Measurements from ENCODE around the gene MTA3.

DNA sequence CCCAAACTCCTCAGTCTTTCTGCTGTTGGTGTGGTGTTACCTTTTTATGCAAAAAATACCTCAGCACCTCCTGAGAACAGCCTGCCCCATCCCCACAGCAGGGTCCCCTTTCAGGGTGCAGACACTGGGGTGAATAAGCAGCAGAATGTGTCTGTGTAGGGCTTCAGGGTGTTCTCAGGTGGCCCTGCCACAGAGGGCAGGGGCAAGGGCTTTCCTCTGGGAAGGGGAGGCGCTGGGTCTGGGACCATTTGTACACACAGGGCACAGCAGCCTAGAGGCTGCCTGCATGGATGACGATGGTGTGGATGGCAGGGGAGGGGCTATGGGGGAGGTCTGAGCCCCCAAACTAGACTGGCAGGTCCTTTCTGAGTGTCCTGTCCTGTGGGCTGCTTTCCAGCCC lies 221.3 kb downstream of the MTA3 start:
- TF ChIP-seq, protein P1, sequence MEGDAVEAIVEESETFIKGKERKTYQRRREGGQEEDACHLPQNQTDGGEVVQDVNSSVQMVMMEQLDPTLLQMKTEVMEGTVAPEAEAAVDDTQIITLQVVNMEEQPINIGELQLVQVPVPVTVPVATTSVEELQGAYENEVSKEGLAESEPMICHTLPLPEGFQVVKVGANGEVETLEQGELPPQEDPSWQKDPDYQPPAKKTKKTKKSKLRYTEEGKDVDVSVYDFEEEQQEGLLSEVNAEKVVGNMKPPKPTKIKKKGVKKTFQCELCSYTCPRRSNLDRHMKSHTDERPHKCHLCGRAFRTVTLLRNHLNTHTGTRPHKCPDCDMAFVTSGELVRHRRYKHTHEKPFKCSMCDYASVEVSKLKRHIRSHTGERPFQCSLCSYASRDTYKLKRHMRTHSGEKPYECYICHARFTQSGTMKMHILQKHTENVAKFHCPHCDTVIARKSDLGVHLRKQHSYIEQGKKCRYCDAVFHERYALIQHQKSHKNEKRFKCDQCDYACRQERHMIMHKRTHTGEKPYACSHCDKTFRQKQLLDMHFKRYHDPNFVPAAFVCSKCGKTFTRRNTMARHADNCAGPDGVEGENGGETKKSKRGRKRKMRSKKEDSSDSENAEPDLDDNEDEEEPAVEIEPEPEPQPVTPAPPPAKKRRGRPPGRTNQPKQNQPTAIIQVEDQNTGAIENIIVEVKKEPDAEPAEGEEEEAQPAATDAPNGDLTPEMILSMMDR (IDR thresholded peaks at IDR 0.05): no peak
- no peak for TF ChIP-seq EP300 (IDR thresholded peaks at IDR 0.05)

Measured in upper lobe of left lung (tissue), 4 donors.